ENCODE measurements around the gene MZT2A. TPM values are rescaled to one million over a fixed set of nuclear protein-coding genes. Genes with fewer than 3 reads are reported as not detected.
"Not testable (repeated sequence)": the region's sequence is repeated elsewhere in the genome, so short reads cannot be mapped to it uniquely, and the experiment has no call there.

The MZT2A gene
- total RNA-seq, 2 donors from 2014 or later: 74.9 to 84.4 TPM

DNA sequence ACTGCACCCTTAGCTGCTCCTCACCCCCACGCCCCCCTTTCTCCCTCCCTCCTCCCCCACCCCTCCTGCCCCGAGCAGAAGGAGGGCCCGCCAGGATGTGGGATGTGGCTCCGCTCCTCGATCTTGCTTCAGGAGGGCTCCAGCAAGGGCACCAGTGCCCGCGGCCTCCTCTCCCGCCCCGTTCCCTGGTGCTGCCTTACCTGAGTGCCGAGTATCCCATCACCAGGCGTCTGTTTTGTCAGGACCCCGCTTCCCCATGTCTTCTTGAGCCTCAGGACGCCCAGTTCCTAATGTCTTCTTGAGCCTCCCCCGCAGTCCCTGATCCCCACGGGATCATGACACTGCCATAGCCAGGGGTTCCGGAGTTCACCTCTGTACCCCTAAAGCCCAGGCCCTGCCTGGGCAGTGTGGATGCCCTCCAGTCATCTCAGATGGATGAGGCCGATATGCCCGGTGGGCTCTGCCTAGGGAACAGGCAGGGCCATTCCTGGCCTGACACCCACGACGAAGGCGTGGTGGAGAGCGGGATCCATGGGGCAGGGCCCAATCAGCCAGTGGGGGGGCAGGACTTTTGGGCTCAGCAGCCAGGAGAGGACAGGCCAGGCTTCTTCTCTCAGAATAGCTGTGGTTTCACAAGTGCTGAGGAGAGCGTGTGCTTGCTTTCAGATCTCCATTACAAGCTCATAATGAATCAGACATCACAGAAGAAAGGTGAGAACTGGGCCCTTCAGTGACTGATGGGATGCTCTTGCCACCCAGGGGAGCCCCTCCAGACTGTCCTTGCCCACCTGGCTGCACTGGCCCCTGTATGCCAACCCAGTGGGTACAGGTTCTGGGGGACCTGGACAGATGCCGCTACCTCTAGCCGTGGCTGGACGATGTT, 37.0 kb upstream of the MZT2A start:
- H3K9me3 ChIP-seq, H3K27ac ChIP-seq, H3K4me1 ChIP-seq, H3K36me3 ChIP-seq, H3K27me3 ChIP-seq: not testable (repeated sequence)
- peak; percentile 55 for DNase-seq (ENCODE audit: low spot score)
- H3K4me3 ChIP-seq: peak overlapping the region in 1 of 2 donors; percentile 40

DNA sequence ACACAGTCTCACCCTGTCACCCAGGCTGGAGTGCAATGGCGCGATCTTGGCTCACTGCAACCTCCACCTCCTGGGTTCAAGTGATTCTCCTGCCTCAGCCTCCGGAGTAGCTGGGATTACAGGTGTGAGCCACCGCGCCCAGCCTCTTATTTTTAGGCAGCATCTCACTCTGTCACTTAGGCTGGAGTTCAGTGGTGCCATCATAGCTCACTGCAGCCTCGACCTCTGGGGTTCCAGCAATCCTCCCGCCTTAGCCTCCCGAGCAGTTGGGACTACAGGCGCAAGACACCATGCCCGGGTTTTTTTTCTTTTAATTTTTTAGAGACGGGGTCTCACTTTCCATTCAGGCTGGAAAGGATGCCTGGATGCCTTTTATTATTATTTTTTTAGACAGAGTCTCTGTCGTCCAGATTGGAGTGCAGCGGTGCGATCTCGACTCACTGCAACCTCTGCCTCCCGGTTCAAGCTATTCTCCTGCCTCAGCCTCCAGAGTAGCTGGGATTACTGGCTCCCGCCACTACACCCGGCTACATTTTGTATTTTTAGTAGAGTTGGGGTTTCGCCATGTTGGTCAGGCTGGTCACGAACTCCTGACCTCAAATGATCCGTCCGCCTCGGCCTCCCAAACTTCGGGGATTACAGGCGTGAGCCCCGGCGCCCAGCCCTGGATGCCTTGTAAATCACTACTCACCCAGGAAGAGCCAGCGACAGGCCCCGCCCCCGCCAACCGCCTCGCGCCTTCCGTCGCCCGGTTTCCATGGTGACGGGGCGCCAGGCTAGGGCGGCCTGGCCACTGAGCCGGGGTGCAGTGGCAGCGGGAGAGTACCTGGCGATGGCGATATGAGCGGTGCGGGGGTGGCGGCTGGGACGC, 35.2 kb upstream of the MZT2A start, which contains the start of gene CCDC74A:
Gene CCDC74A, plus strand, starts transcription at position 758 of the 871 bp plus-strand sequence. Its CDS starts 83 bp downstream, at position 841.
- not testable (repeated sequence) for H3K36me3 ChIP-seq, H3K4me1 ChIP-seq, H3K27me3 ChIP-seq, H3K27ac ChIP-seq, H3K9me3 ChIP-seq
- H3K4me3 ChIP-seq: peak within 1 kb of the TSS; percentile 19 to 40
- peak; percentile 73 for DNase-seq (ENCODE audit: low spot score)

DNA sequence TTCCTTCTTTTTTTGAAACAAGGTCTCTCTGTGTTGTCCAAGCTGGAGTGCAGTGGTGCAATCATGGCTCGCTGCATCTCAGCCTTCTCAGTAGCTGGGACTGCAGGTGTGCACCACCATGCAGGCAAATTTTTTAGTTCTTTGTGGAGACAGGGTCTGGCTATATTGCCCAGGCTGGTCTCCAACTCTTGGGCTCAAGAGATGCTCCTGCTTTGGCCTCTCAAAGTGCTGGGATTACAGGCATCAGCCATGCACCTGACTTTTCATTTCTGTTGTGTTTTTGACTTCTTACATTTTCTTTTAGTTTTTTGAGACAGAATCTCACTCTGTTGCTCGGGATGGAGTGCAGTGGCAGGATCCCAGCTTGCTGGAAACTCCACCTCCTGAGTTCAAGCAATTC, 33.1 kb upstream of the MZT2A start:
- not testable (repeated sequence) for H3K4me1 ChIP-seq

DNA sequence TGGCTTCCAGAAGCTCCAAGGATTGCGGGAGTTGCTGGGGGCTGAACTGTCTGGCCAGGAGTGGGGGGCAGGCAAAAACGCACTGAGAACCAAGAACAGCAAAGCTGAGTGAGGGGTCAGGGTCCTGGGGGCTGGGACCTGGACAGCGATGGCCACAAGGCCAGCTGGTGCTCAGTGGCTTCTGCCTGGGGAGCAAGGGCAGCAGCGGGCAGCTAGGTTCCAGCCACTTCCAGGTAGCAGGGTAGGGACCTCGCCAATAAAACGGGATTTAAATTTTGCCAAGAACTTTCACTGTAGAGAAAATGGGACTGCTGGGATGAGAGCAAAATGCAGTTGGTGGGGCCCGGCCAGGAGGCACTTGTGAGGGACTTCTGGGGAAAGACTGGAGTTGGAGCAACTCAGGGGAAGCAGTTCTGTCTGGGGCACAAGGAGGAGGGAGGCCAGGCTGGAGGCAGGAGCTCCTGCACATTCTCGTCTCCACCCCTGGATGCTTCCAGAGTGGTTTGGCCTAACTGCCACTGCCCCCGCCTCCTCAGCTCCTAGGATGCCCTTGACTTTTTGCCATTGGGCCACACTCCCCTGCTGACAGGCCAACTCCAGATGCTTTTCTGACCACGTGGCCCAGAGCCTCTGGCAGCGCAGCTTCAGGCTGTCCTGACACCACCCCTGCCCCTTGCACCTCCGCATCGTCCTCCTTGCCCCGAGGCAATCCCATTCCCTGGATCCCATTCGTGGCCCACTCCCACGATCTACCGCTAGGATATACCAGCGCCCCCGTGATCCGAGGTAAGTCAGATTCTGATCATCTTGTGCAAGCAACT, 30.0 kb upstream of the MZT2A start:
- TF ChIP-seq, protein P1, sequence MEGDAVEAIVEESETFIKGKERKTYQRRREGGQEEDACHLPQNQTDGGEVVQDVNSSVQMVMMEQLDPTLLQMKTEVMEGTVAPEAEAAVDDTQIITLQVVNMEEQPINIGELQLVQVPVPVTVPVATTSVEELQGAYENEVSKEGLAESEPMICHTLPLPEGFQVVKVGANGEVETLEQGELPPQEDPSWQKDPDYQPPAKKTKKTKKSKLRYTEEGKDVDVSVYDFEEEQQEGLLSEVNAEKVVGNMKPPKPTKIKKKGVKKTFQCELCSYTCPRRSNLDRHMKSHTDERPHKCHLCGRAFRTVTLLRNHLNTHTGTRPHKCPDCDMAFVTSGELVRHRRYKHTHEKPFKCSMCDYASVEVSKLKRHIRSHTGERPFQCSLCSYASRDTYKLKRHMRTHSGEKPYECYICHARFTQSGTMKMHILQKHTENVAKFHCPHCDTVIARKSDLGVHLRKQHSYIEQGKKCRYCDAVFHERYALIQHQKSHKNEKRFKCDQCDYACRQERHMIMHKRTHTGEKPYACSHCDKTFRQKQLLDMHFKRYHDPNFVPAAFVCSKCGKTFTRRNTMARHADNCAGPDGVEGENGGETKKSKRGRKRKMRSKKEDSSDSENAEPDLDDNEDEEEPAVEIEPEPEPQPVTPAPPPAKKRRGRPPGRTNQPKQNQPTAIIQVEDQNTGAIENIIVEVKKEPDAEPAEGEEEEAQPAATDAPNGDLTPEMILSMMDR (IDR thresholded peaks at IDR 0.05): no peak
- H3K4me3 ChIP-seq: no peak overlapping the region
- H3K4me1 ChIP-seq: no peaks in the 10 kb centered on the region
- H3K36me3 ChIP-seq: peaks cover 14% of the 10 kb centered on the region
- no peak for DNase-seq (ENCODE audit: low spot score)
- no peaks in the 10 kb centered on the region for H3K9me3 ChIP-seq
- H3K27ac ChIP-seq: no peak overlapping the region
- no peaks in the 10 kb centered on the region for H3K27me3 ChIP-seq

More for the DNA sequence above, 33.1 kb upstream of the MZT2A start:
- not testable (repeated sequence) for H3K9me3 ChIP-seq; H3K4me3 ChIP-seq; H3K27me3 ChIP-seq; H3K27ac ChIP-seq; DNase-seq (ENCODE audit: low spot score); H3K36me3 ChIP-seq

DNA sequence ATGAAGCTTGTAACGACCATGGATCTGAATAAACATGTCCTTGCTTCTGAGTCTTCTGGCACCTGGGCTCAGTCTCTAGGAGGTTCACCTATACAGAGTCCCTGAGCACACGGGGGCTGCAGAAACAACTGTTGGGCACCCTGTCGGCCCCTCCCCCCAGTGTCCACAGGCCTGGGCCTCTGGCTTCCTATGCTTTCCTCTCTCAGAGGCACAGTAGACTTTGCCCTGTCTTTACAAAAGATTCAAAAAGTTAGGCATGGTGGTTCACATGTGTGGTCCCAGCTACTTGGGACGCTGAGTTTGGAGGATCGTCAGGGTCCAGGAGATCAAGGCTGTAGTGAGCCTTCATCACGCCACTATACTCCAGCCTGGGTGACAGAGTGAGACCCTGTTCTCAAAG, 29.3 kb upstream of the MZT2A start:
- DNase-seq (ENCODE audit: low spot score); H3K27ac ChIP-seq; H3K4me3 ChIP-seq; H3K9me3 ChIP-seq; H3K27me3 ChIP-seq; H3K4me1 ChIP-seq: not testable (repeated sequence)
- H3K36me3 ChIP-seq: peaks cover 14% of the 10 kb centered on the region

DNA sequence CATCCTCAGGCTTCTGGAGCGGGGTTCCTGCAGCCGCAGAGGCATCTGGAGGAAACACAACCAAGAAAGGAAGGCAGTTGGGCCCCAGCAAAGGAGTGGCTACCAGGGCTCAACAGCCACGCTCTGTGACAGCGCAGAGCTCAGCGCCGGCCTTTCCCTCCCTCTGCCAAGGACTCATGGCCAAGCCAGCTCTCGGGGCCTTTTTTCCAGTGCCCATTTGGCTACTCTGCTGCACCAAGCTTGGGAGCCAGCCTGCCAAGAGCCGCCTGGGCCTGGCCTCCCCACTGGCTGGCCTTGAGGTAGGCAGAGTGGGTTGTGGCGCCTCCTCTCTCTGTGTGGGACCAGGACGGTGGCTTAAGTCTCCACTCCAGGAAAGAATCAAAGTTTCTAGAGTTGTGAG, 28.3 kb upstream of the MZT2A start:
- no peak for DNase-seq (ENCODE audit: low spot score)
- TF ChIP-seq, protein P1 (IDR thresholded peaks at IDR 0.05): no peak
- peaks cover 14% of the 10 kb centered on the region for H3K36me3 ChIP-seq
- H3K4me1 ChIP-seq: no peaks in the 10 kb centered on the region
- no peak overlapping the region for H3K27ac ChIP-seq
- no peak overlapping the region for H3K4me3 ChIP-seq
- no peaks in the 10 kb centered on the region for H3K9me3 ChIP-seq
- no peaks in the 10 kb centered on the region for H3K27me3 ChIP-seq

DNA sequence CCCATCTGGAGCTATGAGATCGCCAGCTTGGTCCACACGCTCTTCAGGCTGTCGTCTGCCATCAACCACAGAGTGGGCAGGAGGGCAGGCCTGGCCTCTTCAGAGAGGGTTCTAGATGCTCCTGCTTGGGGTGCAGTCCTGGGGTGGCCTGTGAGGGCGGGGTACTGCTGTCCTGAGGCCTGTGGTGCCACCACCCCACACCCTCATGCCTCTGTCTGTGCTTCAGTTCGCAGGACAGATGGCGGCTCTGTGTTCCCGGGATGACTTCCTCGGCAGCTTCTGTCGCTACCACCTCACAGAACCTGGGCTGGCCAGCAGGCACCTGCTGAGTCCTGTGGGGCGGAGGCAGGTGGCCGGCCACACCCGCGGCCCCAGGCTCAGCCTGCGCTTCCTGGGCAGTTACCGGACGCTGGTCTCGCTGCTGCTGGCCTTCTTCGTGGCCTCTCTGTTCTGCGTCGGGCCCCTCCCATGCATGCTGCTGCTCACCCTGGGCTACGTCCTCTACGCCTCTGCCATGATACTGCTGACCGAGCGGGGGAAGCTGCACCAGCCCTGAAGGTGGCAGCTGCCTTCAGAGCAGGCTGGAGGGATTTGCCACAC, 27.8 kb upstream of the MZT2A start:
- not testable (repeated sequence) for H3K27ac ChIP-seq; H3K4me3 ChIP-seq; H3K27me3 ChIP-seq; DNase-seq (ENCODE audit: low spot score); H3K4me1 ChIP-seq; H3K9me3 ChIP-seq
- H3K36me3 ChIP-seq: peaks cover 14% of the 10 kb centered on the region

All from right atrium auricular region (tissue), 2 donors.